HG02610 (cell line): Measurements from ENCODE around the gene SMC2.
A peak's percentile ranks its signal among the peaks of the same experiment; 100 is the strongest.

ENCODE experiments used
- ATAC-seq: cut with Tn5 transposase; IDR thresholded peaks from one replicate; pipeline ENCODE4 v1.9.1; 2021; ENCODE audit warnings: mild to moderate bottlenecking, moderate library complexity; ENCODE audit not compliant: unreplicated experiment

Gene SMC2

DNA sequence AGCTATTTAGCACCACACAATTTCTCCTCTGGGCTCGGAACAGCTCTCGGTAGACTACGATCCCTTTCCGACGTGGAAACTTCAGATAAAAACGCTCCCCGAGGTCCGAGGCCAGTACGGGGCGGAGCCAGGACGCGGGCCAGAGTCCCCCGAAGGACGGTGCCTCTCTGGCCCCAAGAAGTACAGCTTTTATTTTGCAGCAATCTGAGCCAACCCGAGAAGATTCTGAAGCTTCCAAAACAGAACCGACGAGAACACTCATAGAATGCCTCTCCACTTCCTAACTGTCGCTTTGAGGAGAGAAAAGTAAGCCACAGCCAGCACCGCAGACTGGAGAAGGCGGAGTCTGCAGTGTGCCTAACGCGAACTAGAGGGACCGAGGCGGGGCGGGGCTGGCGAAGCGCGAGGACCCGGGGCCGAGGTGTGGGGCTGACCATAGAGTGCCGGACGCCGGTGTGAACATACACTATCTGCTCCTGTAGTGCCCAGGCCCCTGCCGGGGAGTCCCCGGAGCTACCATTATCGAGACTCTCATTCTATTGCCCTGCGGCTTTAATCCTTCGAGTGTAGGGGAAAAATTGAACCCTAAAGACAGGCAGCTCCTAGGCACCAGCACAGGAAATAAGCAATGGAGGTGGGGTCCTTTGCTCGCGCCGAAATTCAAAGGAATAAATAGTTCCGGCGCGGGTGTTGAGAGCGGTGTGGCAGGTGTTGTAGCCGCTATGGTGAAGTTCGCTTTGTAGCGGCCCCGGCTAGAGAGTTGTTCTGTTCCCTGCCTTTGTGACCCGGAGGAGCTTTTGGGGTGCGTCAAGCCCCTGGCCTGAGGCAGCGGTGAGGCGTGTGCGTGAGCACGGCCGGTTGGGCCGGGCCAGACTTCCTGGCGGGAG, at the start of gene SMC2:
Gene SMC2, plus strand, starts transcription at position 663 of the 887 bp plus-strand sequence. CDS start 1,076 bp downstream, outside the sequence.
- ATAC-seq: peak; percentile 91

DNA sequence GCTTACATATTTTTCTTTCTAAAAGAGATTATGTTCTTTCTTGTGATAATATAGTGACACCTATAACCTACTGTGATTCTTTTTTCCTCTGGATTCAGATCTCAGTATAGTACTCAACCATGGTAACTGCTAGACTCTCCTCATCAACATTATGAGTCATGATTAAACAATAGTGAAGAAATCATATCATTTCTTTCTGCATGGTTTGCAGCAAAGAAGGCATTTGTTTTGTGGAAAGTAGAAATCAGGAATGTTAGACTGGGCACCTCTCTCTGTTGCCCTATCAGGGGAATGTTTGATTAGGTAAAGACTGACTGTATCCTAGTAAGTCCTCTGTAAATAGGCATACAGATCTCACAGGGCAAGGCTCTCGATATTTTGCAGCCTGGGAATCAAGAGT, 25.6 kb upstream of the SMC2 start:
- ATAC-seq: no peak

DNA sequence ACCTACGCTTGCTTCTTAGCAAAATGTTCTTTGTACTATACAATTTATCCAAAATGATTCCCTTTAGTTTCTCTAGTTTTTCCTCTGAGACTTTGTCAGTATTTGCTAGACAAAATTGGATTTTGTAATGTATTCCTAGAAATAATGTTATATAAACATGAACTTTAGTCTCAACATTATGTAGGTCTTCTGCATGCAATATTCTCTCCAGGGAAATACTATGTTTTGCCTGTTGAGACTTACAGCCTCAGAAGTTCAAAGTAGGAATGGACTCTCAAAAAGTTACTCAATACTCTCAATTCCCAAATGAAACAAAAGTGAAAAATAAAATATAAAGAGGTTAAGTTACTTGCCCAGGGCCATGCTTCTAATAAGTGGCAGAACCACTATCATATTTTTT, 24.8 kb upstream of the SMC2 start:
- ATAC-seq: no peak

GRCh38 chr9:104071589-104071988, 22.5 kb upstream of the SMC2 start:
- ATAC-seq: no peak

DNA sequence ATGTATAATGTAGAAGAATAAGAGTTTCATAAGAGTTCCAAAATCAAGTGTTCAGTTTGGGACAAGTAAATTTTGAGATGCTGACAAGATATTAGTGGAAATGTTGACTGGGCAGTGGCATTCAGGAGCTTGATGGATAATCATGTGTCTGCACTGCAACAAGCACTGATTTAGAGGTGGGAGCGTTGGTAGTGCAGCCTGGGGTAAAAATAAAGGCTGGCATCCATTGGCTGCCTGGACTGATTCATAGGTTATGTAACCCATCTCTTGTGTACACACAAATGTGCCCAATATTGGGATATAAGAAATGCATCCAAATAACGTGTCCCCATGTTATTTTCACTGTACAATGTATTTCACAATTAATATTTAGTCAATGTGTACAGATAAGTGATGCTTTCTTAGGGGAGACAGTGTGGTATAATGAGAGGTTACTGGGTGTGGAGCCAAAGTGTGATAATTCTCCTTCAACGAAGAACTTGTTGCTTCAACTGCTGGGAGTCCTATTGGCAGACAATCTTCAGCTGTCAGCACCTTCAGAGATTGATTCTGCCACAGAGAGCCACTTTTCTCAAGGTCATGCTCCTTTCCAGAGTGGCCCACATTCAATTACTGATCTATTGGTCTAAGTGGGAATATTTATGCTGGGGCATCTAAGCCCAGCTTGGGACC, 20.9 kb upstream of the SMC2 start:
- ATAC-seq: no peak

GRCh38 chr9:104073770-104074133, 20.4 kb upstream of the SMC2 start:
- no peak for ATAC-seq

DNA sequence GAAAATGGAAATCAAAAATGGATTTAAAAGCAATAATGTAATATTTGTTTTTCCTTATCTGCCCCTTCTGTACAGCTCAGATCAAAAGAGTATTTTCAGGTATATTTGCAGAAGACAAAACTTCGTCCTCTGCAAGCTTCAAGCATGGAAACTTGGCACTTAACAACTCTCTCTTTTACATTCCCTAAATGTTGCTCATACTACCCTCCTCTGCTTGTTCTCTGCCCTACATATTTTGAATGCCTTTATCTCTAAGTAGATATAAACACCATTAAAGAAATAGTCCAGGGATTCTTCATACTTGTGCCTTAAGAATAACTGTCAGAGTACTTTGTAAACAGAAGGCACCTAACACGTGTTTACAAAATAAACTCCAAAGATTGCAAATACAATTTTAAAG, 19.2 kb upstream of the SMC2 start:
- ATAC-seq: no peak

- no peak for ATAC-seq
Observed at GRCh38 chr9:104075801-104076753, 18.0 kb upstream of the SMC2 start.

DNA sequence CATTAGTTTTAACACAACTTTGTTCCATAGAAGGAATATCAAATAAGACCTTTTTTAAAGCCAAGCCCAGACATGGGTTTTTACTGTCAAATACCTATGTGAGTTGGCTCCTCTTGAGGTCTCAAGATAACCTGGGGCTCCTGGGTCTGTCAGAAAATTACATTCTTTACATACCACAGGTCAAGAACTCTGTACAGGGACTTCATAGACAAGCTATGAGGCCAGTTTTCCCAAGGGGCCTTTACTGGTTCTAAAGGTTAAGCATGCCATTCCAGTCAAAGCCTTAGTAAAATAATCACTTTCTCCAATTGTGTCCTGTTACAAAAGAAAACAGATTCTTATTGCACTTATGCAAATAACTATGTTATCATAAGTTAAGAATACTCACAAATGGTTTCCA, 15.5 kb upstream of the SMC2 start:
- no peak for ATAC-seq

- ATAC-seq: no peak
Observed at GRCh38 chr9:104080983-104081382, 13.1 kb upstream of the SMC2 start.

DNA sequence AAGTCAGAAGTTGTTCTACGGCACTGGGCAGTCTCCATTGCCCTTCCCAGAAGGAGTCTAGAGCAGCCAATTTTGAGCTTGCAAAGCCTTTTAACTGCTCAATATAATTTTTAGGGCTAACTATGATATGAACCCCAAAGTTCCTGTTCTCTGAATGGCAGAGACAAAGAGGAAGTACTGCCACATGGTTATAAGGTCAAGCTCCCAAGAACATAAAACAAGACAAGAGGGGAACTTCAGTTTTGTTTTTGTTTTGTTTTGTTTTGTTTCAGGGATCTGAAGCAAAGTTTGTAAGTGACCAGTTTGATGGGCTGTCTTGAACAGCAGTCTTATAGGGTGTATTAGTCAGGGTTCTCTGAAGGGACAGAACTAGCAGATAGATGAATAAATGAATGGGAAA, 11.9 kb upstream of the SMC2 start:
- ATAC-seq: no peak

GRCh38 chr9:104085525-104085924, 8.6 kb upstream of the SMC2 start:
- no peak for ATAC-seq

GRCh38 chr9:104087894-104088293, 6.2 kb upstream of the SMC2 start:
- ATAC-seq: no peak

- ATAC-seq: no peak
Observed at GRCh38 chr9:104088416-104088815, 5.7 kb upstream of the SMC2 start.

GRCh38 chr9:104090578-104090977, 3.5 kb upstream of the SMC2 start:
- ATAC-seq: no peak

DNA sequence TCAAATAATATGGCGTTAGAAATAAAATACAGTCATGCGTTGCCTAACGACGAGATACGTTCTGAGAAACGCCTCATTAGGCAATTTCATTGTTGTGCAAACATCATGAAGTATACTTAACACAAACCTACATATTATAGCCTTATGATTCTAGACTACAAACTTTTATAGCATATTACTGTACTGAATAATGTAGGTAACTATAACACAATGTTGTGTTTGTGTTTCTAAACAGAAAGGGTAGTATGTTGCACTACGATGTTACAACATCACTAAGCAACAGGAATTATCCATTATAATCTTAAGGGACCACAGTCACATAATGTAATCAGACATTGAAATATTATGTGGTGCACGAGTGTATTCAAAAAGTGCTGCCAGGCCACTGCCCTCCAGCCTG, 3.0 kb upstream of the SMC2 start:
- ATAC-seq: no peak

- no peak for ATAC-seq
Observed at GRCh38 chr9:104091708-104092107, 2.4 kb upstream of the SMC2 start.

- ATAC-seq: no peak
Observed at GRCh38 chr9:104092192-104092591, 1.9 kb upstream of the SMC2 start.

DNA sequence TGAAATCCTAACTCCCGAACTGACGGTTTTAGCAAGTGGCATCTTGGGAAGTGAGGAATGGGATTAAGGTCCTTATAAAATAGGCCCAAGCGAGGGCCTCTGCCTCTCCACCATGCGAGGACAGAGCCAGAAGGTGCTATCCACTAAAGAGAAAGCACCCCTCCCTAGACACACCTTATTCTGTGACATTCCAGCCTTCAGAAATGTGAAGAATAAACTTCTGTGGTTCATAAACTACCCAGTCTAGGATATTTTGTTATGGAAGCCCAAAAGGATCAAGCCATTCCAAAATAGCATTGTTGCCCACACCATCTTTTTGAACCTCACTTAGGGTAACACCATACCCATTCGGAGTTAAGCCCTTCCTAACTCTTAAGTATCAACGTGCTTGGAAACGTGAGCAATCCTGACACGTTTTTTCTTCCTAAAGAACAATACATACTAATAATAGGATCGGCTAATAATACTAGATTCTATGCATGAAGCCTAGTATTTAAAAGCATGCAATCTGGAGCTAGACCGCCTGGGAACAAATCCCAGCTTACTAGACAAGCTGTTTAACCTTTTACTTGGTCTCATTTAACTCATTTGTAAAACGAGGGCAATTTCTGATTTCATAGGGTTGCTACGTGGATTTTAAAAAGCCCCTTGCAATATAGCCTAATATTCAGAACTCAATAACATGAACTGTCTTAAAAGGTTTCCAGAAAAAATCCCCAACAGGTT, 1.1 kb upstream of the SMC2 start:
- no peak for ATAC-seq

DNA sequence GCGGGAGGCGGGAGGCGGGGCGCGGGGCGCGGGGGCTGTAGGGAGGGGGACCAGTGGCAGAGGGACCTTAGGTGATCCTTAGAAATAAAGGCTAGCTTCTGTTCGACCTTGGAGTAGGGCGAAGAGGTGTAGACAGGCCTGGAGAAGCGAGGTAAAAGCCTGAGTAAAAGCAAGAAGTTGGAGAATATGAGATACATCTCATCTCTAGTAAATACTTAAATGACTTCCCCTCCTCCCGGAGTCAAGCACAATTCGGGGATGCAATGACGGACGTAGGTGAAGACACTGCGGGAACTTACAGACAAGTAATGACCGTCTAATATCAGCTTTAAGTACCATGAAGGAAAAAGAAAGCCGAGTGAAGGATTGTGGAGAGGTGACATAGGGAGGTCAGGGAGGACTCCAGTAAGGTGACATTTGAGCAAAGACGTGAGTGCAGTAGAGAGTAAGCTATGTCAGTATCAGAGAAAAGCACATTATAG, 466 bp downstream of the SMC2 start:
- peak; percentile 1 for ATAC-seq
